ENCODE measurements around the gene EFR3B.

EFR3B gene

DNA sequence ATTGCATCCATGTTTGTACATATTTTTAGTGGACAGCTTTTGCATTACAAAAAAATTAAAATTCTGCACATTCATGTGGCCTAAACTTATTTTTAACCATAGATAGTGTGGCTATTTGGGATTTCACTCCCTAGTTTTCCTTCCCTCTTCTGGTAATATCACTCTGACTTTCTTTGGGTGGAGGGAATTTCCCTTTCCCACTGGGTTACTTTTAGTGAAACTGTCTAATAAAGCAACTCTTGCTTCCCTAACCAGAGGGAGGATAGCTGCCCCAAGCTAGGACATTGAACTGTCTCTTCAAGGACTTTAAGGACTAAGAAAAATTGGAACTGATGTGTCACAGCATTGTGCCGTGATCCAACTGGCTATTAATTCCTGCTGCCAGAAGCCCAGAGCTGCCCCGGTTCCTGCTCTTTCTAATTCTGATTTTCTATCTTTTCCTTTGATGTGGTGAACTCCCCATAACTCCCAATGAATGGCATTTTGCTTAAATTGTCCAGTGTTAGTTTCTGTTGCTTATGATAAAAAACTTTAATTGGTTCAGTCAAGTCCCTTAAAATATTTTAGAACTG lies 20.0 kb upstream of the EFR3B start:
- ChIA-PET POLR2A (no interaction called here), CTCF (interaction anchor here (1.1 kb wide), 1 partner anchor 12 kb away, joined by 3 read pairs; no protein-coding TSS in a partner anchor)
- no peaks in the 10 kb centered on the region for H3K9me3 ChIP-seq (ENCODE audit: control insufficient read depth, insufficient read depth, low read depth, low read length)
- TF ChIP-seq, protein P1, sequence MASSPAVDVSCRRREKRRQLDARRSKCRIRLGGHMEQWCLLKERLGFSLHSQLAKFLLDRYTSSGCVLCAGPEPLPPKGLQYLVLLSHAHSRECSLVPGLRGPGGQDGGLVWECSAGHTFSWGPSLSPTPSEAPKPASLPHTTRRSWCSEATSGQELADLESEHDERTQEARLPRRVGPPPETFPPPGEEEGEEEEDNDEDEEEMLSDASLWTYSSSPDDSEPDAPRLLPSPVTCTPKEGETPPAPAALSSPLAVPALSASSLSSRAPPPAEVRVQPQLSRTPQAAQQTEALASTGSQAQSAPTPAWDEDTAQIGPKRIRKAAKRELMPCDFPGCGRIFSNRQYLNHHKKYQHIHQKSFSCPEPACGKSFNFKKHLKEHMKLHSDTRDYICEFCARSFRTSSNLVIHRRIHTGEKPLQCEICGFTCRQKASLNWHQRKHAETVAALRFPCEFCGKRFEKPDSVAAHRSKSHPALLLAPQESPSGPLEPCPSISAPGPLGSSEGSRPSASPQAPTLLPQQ (tag by site-specific recombination; IDR thresholded peaks at IDR 0.05), result no peak
- TF ChIP-seq ZNF350 (tag by site-specific recombination; IDR thresholded peaks at IDR 0.05) (no peak), SALL2 (tag by site-specific recombination; IDR thresholded peaks at IDR 0.05; ENCODE audit: borderline replicate concordance) (no peak), ZNF658 (tag by site-specific recombination; IDR thresholded peaks at IDR 0.05) (no peak), ZNF19 (tag by site-specific recombination; IDR thresholded peaks at IDR 0.05; ENCODE audit: low read depth) (no peak), ZNF585B (tag by site-specific recombination; IDR thresholded peaks at IDR 0.05) (no peak), KLF10 (tag by site-specific recombination; IDR thresholded peaks at IDR 0.05) (no peak), ZNF501 (tag by site-specific recombination; IDR thresholded peaks at IDR 0.05) (no peak), MYNN (tag by site-specific recombination; IDR thresholded peaks at IDR 0.05; ENCODE audit: borderline replicate concordance) (no peak), ZNF664 (tag by site-specific recombination; IDR thresholded peaks at IDR 0.05) (no peak), ZFP69B (tag by site-specific recombination; IDR thresholded peaks at IDR 0.05) (no peak), ZNF121 (tag by site-specific recombination; IDR thresholded peaks at IDR 0.05) (no peak), ZNF221 (tag by site-specific recombination; IDR thresholded peaks at IDR 0.05; ENCODE audit: borderline replicate concordance) (no peak), ZNF76 (tag by site-specific recombination; IDR thresholded peaks at IDR 0.05; ENCODE audit: borderline replicate concordance, low read depth) (no peak)
- no peaks in the 10 kb centered on the region for H3K4me1 ChIP-seq (ENCODE audit: control insufficient read depth, insufficient read depth, low read length)
- H3K4me3 ChIP-seq (ENCODE audit: low read depth, low read length), result no peak overlapping the region
- no peak overlapping the region for H3K27ac ChIP-seq (ENCODE audit: extremely low read depth, low read depth, low read length)
- H3K36me3 ChIP-seq (ENCODE audit: control insufficient read depth in 2 of 2, insufficient read depth in 1 of 2, low read length in 2 of 2), result no peaks in the 10 kb centered on the region

DNA sequence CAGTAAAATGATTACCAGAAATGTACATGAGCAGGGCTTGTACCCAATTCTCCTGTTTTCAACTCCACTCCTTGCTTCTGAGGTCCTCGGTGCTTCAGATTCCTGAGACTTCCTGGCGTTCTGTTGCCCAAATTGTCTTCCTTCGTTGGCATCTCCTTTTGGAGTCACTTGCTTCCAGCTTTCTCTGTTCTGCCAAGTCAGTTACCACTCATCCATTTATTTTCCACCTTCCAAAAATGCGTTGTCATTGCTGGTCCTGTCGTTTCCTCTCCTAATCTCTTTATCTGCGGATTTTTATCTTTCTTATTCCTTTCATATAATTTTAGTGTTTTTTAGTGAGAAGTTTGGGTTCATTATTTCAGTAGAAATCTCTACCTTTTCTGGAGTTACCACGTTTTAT lies 18.5 kb upstream of the EFR3B start:
- ChIA-PET CTCF (no interaction called here), POLR2A (interaction anchor here (0.6 kb wide), 1 partner anchor 22 kb away, joined by 3 read pairs; no protein-coding TSS in a partner anchor)
- H3K4me3 ChIP-seq (ENCODE audit: low read depth, low read length), result no peak overlapping the region
- H3K36me3 ChIP-seq (ENCODE audit: control insufficient read depth in 2 of 2, insufficient read depth in 1 of 2, low read length in 2 of 2), result no peaks in the 10 kb centered on the region
- no peaks in the 10 kb centered on the region for H3K4me1 ChIP-seq (ENCODE audit: control insufficient read depth, insufficient read depth, low read length)
- no peaks in the 10 kb centered on the region for H3K9me3 ChIP-seq (ENCODE audit: control insufficient read depth, insufficient read depth, low read depth, low read length)
- no peak overlapping the region for H3K27ac ChIP-seq (ENCODE audit: extremely low read depth, low read depth, low read length)
- no peak for TF ChIP-seq ZNF391 (tag by site-specific recombination; IDR thresholded peaks at IDR 0.05; ENCODE audit: borderline replicate concordance, low read depth)
- TF ChIP-seq, protein P2, sequence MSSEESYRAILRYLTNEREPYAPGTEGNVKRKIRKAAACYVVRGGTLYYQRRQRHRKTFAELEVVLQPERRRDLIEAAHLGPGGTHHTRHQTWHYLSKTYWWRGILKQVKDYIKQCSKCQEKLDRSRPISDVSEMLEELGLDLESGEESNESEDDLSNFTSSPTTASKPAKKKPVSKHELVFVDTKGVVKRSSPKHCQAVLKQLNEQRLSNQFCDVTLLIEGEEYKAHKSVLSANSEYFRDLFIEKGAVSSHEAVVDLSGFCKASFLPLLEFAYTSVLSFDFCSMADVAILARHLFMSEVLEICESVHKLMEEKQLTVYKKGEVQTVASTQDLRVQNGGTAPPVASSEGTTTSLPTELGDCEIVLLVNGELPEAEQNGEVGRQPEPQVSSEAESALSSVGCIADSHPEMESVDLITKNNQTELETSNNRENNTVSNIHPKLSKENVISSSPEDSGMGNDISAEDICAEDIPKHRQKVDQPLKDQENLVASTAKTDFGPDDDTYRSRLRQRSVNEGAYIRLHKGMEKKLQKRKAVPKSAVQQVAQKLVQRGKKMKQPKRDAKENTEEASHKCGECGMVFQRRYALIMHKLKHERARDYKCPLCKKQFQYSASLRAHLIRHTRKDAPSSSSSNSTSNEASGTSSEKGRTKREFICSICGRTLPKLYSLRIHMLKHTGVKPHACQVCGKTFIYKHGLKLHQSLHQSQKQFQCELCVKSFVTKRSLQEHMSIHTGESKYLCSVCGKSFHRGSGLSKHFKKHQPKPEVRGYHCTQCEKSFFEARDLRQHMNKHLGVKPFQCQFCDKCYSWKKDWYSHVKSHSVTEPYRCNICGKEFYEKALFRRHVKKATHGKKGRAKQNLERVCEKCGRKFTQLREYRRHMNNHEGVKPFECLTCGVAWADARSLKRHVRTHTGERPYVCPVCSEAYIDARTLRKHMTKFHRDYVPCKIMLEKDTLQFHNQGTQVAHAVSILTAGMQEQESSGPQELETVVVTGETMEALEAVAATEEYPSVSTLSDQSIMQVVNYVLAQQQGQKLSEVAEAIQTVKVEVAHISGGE (tag by site-specific recombination; conservative IDR thresholded peaks at IDR 0.05; ENCODE audit: low read depth), result no peak
- TF ChIP-seq ZNF623 (tag by site-specific recombination; IDR thresholded peaks at IDR 0.05), result no peak
- TF ChIP-seq ZIC2 (tag by site-specific recombination; IDR thresholded peaks at IDR 0.05), result no peak
- no peak for TF ChIP-seq ZNF324 (tag by site-specific recombination; IDR thresholded peaks at IDR 0.05)
- TF ChIP-seq, protein P3, sequence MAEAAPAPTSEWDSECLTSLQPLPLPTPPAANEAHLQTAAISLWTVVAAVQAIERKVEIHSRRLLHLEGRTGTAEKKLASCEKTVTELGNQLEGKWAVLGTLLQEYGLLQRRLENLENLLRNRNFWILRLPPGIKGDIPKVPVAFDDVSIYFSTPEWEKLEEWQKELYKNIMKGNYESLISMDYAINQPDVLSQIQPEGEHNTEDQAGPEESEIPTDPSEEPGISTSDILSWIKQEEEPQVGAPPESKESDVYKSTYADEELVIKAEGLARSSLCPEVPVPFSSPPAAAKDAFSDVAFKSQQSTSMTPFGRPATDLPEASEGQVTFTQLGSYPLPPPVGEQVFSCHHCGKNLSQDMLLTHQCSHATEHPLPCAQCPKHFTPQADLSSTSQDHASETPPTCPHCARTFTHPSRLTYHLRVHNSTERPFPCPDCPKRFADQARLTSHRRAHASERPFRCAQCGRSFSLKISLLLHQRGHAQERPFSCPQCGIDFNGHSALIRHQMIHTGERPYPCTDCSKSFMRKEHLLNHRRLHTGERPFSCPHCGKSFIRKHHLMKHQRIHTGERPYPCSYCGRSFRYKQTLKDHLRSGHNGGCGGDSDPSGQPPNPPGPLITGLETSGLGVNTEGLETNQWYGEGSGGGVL (tag by site-specific recombination; IDR thresholded peaks at IDR 0.05), result no peak
- TF ChIP-seq ZNF394 (tag by site-specific recombination; IDR thresholded peaks at IDR 0.05; ENCODE audit: borderline replicate concordance), result no peak
- TF ChIP-seq RBAK (tag by site-specific recombination; IDR thresholded peaks at IDR 0.05), result no peak
- TF ChIP-seq ZNF169 (tag by site-specific recombination; IDR thresholded peaks at IDR 0.05), result no peak
- no peak for TF ChIP-seq ZNF785 (tag by site-specific recombination; IDR thresholded peaks at IDR 0.05)
- no peak for TF ChIP-seq ZBTB21 (tag by site-specific recombination; IDR thresholded peaks at IDR 0.05)
- TF ChIP-seq KLF9 (tag by site-specific recombination; IDR thresholded peaks at IDR 0.05; ENCODE audit: low read depth), result no peak
- no peak for TF ChIP-seq ZNF624 (tag by site-specific recombination; IDR thresholded peaks at IDR 0.05)
- no peak for TF ChIP-seq ZNF654 (tag by site-specific recombination; IDR thresholded peaks at IDR 0.05; ENCODE audit: low read depth)
- TF ChIP-seq, protein P4, sequence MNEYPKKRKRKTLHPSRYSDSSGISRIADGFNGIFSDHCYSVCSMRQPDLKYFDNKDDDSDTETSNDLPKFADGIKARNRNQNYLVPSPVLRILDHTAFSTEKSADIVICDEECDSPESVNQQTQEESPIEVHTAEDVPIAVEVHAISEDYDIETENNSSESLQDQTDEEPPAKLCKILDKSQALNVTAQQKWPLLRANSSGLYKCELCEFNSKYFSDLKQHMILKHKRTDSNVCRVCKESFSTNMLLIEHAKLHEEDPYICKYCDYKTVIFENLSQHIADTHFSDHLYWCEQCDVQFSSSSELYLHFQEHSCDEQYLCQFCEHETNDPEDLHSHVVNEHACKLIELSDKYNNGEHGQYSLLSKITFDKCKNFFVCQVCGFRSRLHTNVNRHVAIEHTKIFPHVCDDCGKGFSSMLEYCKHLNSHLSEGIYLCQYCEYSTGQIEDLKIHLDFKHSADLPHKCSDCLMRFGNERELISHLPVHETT (tag by site-specific recombination; IDR thresholded peaks at IDR 0.05), result no peak
